NCI-H2171 treated with DMSO at 0.1 percent for 48 hours (cell line): ENCODE data around the gene PEAK3.
A peak's percentile ranks its signal among the peaks of the same experiment; 100 is the strongest.

Source experiments
- DNase-seq: peaks from one replicate; lab custom pipeline; 2025; lab: John Stamatoyannopoulos, UW

The PEAK3 gene, protein sequence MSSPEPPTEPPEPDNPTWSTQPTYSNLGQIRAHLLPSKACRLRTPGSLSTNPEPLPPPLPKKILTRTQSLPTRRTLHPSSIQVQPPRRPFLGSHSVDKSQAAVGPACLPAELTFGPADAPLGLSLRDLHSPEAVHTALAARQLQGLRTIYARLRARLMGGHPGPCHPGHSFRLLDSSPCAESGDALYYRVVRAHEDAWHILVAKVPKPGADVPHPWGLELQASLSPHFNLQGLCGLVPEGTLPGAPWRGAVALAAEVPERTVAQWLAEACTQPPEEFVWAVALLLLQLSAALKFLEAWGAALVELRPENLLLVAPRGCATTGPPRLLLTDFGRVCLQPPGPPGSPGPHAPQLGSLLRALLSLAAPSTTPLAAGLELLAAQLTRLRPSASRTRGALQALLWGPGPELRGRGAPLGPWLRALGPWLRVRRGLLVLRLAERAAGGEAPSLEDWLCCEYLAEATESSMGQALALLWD

GRCh38 chr19:2282062-2282861, at the start of gene PEAK3:
Gene PEAK3, minus strand, starts transcription at chr19:2282175. Its CDS starts 1,244 bp downstream, at chr19:2280931.
- DNase-seq, result no peak

DNA sequence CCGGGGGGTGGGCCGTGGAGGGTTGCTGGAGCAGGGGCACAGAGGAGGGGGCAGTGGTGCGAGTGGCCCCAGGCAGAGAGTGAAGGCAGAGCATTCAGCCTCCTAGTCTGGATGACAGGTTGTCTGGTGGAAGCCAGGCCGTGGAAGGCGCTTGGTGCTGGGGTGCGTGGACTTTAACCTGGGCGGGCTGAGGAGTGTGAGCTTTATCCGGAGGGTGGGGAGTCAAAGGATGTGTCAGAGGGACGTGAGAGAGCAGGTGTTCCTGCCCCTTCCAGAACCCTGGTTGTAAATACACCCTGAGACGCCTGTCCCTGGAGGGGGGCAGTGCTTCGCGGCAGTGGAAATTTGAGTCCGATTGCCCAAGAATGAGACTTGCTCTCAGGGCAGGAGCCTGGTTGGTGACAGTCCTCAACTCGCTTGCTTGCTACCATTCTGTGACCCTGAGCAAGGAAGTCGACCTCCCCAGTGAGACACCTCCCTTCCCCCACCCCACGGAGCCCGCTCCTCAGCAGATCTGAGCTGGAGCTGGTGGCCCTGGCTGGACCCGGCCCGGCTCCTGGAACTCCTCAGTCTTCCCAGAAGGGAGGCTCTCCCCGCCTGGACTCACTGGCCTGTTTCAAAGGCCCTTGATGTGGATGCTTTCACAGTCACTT, 48.8 kb upstream of the PEAK3 start:
- DNase-seq, result peak; percentile 32

- no peak for DNase-seq
Observed at GRCh38 chr19:2330255-2330631, 48.3 kb upstream of the PEAK3 start.

DNA sequence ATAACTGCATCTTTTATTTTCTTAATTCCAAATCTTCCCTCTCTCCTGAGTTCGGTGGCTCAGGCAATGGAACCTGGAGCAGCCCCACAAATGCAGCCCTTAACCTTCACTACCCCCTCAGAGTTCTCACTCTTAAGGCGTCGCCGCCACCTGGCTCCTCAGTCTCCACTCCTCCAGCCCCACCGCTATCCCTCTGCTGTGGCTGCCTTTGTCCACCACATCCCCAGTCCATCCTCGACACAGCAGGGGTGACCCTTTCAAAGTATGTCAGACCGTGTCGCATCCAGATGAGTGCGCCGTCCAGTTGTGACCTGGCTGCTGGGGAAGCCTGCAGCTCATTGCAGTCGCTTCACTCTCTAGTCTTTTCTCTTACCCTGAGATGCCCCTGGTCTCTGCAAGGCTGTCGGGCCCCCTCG, 47.5 kb upstream of the PEAK3 start:
- DNase-seq, result no peak

DNA sequence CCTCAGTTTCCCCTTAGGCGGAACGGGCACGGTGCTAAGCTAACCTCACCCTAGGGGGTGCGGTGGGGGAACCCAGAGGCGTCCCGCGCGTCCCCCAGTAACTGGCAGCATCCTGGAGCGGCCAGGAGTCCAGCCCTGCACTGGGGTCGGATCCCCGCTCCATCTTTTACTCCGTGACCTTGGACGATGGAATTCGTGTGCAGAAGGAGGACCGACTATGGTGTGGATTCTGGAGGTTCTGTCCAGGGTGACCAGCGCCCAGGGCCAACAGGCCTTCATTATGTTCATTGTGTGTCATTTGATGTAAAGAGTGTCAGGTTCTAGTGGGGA, 47.1 kb upstream of the PEAK3 start:
- no peak for DNase-seq

DNA sequence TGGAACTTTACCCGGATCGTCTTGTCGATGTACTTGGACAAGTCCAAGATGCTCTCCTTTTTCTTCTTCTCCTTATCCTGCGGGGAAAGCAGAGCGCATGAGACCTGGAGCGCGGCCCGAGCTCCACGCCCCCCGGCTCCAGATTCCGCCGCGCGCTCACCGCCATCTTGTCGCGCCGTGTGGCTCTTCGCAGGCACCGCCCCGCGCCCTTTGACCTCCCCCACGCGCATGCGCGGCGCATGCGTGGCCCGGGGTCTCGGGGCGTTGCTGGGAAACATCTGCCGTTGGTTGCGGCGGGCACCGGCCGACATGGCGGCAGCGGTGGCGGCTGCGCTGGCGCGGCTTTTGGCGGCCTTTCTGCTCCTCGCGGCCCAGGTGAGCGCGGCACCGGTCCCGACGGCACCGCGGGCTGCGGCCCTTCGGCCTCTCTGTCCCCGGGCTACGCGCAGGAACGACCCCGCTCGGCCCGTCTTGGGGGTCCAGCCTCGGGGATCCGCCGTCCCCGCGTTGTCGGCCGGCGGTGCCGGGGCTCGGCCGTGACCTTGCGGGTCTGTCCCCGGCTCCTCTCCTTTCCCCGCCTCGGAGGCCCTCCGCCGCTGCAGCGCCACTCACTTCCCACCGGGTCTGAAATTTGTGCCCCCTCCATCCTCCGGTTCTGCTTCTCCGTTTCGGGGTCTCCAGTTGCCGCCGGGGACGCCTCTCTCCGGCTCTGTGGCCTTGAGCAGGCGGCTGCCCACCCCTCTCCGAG, 46.6 kb upstream of the PEAK3 start, which contains the start of the genes LSM7 and SPPL2B:
Gene LSM7 (minus strand): TSS at position 186 of the 748 bp plus-strand sequence. CDS start 20 bp downstream, at position 166.
Gene SPPL2B (plus strand): TSS at position 284 of the 748 bp plus-strand sequence. CDS start 26 bp downstream, at position 310.
- peak; percentile 85 for DNase-seq

- peak; percentile 47 for DNase-seq
Observed at GRCh38 chr19:2327773-2328400, 45.9 kb upstream of the PEAK3 start.

DNA sequence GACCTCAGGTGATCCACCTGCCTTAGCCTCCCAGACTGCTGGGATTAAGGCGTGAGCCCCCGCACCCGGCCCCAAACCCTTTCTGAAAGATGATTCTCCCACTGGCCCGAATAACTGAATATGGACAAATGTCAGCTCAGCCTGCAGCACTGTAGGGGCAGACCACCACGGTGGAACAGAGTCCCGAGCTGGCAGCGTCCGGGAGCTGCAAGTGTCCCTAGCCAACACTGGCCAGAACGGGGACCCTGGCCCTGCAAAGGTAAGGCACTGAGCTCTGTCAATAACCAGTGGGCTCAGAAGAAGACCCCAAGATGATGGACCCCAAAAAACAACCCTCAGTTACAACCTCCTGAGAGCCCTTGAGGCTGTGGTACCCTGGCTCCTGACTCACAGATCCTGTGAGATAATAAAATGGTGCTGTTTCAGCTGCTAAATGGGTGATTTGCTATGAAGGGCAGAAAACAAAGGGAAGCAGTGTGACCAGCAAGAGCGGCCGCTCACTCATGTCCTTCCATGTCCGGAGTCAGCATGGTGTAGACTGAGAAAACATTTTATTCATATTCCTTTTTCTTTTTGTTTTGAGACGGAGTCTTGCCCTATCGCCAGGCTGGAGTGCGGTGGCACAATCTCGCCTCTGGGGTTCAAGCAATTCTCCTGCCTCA, 44.9 kb upstream of the PEAK3 start:
- no peak for DNase-seq

GRCh38 chr19:2325281-2326046, 43.5 kb upstream of the PEAK3 start:
- DNase-seq, result no peak

DNA sequence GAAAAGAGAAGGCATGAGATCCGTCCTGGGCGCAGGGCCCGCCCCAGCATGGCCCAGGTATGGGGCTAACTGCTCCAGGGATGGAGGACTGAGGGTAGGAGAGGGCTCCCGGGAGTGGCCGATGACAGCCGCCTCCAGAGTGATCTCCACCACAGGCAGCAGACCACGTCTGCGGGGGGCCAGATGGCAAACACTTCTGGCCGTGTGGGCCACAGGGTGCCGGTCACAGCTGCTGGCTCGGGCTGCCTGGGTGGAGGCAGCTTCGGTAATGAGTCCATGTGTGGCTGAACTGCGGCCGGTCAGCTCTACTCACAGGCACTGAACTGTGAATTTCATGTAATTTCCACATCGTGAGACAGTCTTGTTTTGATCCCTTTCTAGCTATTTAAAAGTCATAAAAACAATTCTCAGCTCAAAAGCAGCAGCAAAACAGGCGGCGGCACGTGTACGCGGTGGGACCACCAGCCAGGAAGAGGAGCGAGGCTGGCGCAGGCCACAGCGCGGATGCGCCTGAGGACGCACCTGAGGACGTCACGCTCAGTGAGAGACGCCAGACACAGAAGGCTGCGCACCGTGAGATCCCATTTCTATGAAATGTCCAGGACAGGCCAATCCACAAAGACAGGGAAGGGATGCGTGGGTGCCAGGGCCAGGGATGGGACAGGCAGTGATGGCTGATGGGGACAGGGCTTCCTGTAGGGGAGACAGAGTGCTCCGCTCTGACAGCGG, 42.4 kb upstream of the PEAK3 start:
- DNase-seq, result no peak

DNA sequence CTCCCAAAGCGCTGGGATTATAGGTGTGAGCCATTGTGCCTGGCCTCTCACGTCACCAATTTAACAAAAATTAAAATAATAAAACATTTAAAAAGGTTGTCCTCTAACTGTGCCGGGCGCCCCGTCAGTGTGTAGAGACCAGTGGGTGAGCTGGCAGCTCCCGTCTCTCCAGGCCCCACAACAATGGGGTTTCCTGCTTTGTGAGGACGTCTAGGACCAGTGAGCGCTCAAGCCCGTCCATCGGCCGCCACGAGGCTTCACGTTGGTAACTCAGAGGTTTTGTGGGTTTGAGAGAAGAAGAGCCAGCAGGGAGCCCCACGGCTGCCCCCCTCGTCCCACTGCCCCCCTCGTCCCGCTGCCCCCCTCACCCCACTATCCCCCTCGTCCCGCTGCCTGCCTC, 41.7 kb upstream of the PEAK3 start:
- DNase-seq, result no peak

- no peak for DNase-seq
Observed at GRCh38 chr19:2321565-2322283, 39.7 kb upstream of the PEAK3 start.

- DNase-seq, result no peak
Observed at GRCh38 chr19:2320939-2321338, 39.0 kb upstream of the PEAK3 start.

- no peak for DNase-seq
Observed at GRCh38 chr19:2320049-2320448, 38.1 kb upstream of the PEAK3 start.

GRCh38 chr19:2319551-2319950, 37.6 kb upstream of the PEAK3 start:
- DNase-seq, result no peak

DNA sequence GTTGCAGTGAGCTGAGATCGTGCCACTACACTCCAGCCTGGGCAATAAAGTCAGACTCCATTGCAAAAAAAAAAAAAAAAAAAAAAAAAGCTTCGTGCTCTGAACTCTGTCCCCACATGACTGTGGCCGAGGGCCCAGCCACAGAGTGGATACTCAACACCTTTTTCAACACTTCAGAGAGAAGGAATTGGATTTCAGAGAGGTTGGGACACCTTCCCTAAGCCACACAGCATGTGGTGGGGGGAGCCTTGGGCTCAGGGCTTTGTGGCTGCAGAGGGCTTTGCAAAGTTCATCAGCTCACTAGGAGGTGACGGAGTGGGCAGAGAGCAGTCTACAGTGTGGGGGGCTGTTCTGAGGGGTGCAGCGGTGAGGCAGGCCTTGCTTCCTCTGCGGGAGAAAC, 36.9 kb upstream of the PEAK3 start:
- no peak for DNase-seq

GRCh38 chr19:2317756-2318155, 35.8 kb upstream of the PEAK3 start:
- no peak for DNase-seq

- DNase-seq, result no peak
Observed at GRCh38 chr19:2317300-2317699, 35.3 kb upstream of the PEAK3 start.
